GM19025 (cell line): ENCODE measurements around the gene LGI1.

ENCODE experiments used
- ATAC-seq: cut with Tn5 transposase; IDR thresholded peaks from one replicate; pipeline ENCODE4 v1.9.1; 2021; ENCODE audit warnings: mild to moderate bottlenecking, low read depth, moderate library complexity; ENCODE audit not compliant: unreplicated experiment

The LGI1 gene

DNA sequence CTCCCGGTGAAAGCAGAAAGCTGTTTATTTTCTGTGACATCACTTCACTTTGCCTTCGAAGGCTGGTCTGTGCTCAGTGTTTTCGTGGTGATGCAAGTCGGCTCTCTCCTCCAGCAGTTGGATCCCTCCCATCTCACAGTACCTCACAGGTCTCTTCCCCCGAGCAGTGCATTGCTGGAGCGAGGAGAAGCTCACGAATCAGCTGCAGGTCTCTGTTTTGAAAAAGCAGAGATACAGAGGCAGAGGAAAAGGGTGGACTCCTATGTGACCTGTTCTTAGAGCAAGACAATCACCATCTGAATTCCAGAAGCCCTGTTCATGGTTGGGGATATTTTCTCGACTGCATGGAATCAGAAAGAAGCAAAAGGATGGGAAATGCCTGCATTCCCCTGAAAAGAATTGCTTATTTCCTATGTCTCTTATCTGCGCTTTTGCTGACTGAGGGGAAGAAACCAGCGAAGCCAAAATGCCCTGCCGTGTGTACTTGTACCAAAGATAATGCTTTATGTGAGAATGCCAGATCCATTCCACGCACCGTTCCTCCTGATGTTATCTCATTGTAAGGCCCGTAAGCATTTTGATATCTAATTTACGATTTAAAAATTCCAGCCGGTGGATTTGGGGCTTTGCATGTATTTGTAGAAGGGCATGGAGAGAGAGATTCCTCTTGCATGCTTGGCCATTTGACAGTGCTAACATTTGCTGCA is at the start of gene LGI1:
LGI1 (plus strand) TSS at position 136 of the 707 bp plus-strand sequence; CDS start at position 345, 209 bp downstream.
- ATAC-seq = no peak

DNA sequence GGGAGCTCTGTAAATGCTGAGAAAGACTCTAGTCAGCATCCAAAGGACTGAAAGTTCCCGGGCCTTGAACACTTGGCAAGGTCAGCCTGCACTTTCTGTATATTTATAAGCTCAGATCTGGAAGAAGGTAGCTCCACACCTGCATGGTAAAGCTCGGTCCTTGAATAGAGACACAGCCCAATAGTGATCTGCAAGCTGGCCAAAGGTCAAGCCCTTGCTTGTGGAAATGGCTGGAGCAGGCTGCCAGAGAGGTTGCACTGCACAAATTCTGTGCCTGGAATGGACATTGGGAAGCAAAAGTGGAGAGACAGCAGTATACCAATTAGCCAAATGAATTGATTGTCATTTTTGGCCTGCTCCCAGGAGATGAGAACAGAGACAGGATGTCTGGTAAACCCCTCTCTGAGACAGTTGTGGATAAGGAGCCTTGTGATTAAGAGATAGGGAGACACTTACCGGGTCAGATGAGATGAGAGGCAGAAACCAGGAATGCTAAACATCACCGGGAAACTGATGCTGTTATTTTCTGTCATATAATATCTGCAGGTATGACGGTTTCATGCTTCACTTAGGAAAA is 47.3 kb upstream of the LGI1 start:
- ATAC-seq = no peak

DNA sequence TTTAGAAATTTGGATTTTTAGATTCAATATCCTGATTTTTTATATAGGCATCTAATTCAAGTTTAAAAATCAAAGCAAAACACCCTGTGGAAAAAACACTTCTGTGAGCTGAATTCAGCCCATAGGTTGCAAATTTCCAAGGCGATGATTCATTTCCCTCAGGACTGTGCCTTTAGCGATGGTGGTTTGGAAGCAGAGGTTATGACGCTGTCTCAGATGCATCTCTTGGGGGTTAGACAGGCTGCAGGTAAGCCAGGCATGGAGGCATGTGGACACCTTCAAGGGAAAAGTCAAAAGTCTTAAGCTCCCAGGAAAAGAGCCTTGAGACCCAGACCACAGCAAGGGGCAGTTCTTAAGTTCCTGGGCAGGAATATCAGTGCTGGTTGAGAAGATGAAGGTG is 45.8 kb upstream of the LGI1 start:
- ATAC-seq = no peak

- no peak for ATAC-seq
Observed at GRCh38 chr10:93712593-93712992, 45.1 kb upstream of the LGI1 start.

DNA sequence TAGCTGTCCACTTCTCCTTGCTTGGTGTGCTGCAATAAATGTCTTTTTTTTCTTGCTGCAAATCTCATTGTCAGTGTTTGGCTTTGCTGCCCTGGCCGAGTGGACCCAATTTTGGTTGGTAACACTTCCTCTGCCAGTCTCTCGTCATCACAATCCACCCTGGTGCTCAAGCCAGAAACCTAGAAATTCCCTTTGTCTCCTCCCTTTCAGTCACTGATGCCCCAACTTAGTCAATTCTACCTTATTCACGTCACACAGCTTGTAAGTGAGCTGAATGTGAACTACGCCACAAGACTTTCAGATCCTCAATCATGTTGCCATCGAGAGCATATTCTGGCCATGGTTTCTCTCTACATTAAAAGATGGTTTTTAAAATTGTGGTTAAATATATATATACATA is 42.4 kb upstream of the LGI1 start:
- ATAC-seq = peak; percentile 79

DNA sequence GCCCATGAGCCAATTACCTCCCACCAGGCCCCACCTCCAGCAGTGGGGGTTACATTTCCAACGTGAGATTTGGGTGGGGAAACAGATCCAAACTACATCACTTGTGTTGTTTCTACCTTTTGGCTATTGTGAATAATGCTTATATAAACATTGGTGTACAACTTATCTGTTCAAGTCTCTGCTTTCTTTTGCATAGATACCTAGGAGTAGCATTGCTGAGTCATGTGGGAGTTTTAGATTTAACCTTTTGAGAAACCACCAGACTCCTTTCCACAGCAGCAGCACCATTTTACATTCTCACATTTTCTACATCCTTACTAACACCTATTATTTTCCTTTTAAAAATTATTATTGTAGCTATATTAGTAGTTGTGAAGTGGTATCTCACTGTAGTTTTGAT is 41.0 kb upstream of the LGI1 start:
- no peak for ATAC-seq

DNA sequence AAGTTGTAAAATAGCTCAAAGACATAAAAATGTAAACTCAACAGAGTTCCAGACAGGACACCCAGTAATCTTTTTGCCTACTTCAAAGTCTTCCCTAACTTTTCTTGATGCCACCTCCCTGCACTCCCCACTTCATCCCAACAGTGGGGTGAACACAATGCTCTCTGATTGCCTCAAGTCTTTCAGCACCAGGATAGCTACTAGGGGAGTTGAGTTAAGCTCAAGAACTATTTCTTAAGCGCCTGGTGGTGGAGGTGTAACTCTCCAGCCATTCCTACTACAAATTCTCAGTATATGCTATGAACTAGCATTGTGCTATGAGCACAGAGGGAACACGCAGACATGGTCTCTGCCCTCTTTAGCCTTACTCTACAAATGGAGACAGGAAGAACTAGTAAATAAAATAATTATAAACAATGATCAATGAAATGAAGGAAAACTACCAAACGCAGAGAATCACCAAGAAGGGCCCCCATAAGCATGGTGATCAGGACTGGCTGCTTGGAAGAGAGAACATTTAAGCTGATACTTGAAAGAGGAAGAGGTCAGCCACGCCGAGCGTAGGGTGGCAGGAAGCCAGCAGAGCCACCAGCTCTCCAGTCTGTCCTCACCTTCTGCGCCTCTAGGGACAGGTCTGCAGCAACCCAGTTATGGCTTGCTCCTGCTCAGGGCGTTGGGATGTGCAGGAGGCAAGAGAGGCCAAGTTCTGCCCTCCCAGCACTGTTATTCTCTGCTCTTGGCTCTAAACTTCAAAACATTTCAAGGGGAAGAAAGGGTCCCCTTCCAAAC is 38.6 kb upstream of the LGI1 start:
- no peak for ATAC-seq

DNA sequence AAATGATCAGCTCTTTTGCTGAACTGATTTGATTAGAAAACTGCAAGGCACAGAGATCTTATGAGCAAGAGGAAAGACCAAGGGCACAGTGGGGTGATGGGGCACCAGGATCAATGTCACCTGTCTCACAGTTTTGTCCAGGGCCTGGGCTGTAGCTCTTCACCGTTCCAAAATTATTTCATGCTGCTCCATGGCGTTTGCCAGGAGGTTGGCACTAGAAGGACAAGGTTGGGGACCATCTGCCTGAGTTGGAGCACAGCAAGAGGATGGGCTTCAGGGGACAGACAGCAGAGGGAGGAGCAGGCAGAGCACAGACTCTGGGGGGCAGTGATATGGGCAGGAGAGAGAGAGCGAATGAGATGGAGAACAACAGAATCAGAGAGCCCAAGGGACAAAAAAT is 37.8 kb upstream of the LGI1 start:
- ATAC-seq = no peak

- ATAC-seq = no peak
Observed at GRCh38 chr10:93722550-93722949, 35.2 kb upstream of the LGI1 start.

DNA sequence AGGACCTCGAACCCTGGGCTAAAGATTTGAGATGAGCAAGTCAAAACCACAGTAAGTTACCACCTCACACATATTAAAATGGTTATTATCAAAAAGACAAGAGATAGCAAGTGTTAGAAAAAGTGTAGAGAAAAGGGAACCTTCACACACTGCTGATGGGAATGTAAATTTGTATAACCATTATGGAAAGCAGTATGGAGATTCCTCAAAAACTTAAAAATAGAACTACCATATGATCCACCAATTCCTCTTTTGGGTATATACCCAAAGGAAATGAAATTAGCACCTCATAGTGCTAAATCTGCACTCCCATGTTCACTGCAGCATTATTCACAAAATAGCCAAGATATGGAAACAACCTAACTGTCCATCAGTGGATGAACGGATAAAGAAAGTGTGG is 34.6 kb upstream of the LGI1 start:
- no peak for ATAC-seq

DNA sequence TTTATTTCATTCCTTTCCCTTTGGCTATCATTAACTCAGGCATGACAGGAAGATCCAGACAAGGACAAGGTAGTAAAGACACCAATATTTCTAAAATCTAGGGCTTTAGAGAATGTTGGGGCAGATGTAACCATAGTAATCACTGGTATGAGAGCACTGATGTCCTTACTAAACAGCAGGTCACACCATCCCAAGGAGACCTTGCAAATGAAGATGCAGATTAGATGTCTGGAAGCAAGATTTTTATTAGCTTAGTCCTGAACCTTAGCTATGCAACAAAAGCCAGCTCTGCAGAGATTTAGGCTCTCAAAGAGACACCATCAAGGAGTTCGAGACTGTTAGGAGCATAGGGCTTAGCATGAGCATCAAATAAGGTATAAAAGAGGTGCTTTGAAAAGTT is 31.7 kb upstream of the LGI1 start:
- ATAC-seq = no peak

- ATAC-seq = no peak
Observed at GRCh38 chr10:93741367-93741766, 16.4 kb upstream of the LGI1 start.

- ATAC-seq = peak; percentile 75
Observed at GRCh38 chr10:93742633-93743349, 14.9 kb upstream of the LGI1 start.

- no peak for ATAC-seq
Observed at GRCh38 chr10:93745408-93746065, 12.2 kb upstream of the LGI1 start.

DNA sequence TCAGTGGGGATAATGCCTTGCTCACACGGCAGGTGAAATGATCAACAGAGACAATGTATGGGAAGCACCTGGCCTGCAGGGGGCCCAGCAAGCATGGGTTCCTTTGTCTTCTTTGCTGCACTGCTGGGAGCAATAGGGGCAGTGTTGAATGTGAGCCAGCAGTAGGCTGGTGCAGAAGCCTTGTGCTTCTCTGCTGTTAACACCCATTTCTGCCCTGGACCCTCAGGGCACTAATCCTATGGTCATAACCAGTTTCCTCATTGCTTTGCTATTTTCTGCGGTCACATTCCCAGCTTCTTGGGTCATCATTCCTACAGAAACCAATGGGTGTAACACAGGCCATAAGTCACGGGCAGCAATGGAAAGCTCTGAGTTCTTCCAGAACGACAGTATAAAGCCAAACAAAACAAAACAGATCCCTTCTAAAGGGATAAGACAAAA is 10.9 kb upstream of the LGI1 start:
- no peak for ATAC-seq

DNA sequence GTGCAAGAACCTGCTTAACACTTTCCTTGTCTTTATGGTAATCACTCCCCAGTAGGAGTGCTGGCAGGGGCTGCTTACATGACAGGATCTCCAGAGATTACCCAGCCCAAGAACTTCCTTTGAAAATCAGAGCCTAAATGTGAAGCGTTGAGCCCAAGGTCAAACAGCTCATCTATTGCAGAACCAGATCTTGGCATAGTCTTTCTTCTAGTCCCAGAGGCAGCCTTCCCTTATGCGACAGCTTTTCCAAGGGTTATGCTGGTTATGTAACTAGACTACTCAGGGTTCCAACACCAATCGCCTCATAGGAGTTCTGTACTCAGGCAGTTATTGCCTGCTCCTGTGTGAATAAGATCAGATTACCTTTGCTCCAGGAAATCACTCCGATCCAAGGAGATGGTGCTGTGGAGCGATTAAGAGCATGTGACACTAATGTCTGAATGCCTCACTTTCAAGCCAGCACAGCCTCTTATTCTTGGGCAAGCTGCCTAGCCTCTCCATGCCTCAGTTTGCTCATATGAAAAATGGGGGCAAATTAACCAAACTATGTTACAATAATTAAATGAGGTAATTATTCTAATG is 8.4 kb upstream of the LGI1 start:
- no peak for ATAC-seq

GRCh38 chr10:93751124-93751523 is 6.6 kb upstream of the LGI1 start:
- no peak for ATAC-seq

GRCh38 chr10:93751832-93752231 is 5.9 kb upstream of the LGI1 start:
- ATAC-seq = no peak

DNA sequence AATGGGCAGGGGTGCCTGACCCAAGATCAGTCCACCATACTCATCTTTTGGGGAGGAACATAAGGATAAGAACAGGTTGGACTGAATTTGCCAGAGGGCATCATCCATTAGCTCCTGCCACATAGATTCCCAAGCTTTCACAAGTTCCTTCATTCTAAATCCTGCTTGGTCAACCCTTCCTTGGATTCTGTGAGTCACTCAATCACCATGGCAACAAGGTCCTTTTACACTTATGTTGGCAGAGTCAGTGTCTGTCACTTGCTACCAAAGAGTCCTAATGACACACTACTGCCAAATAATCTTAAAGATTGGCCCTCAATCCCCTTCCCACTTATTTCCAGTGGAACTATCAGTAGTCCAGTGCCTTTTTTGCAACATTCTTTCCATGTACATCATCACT is 5.0 kb upstream of the LGI1 start:
- no peak for ATAC-seq

- no peak for ATAC-seq
Observed at GRCh38 chr10:93753621-93754250, 4.0 kb upstream of the LGI1 start.
